M059J (cell line): ENCODE measurements around the gene NTM. TPM values are rescaled to one million over a fixed set of nuclear protein-coding genes. Genes with fewer than 3 reads are reported as not detected.
"Not testable (repeated sequence)": the region's sequence is repeated elsewhere in the genome, so short reads cannot be mapped to it uniquely, and the experiment has no call there.

ENCODE experiments used
- DNase-seq: peaks from one replicate; pipeline ENCODE4 v3.0.0-alpha.2; 2012; ENCODE audit warnings: low read depth
- total RNA-seq: library from RNA; depleted of rRNA; stranded (reverse); fragments of >200 nt; shearing (Covaris generic); gene quantifications from 2 replicates; pipeline ENCODE4 v1.2.3, GENCODE V29; 2014

The NTM gene
- total RNA-seq, 1 experiment from 2014 or later: 1.5 TPM

GRCh38 chr11:131463649-131464425, 93.4 kb downstream of the NTM start:
- no peak for DNase-seq

- DNase-seq: no peak
Measured at GRCh38 chr11:131464461-131464860, 94.0 kb downstream of the NTM start.

- no peak for DNase-seq
Measured at GRCh38 chr11:131465039-131465438, 94.6 kb downstream of the NTM start.

GRCh38 chr11:131465746-131466145, 95.3 kb downstream of the NTM start:
- DNase-seq: no peak

- no peak for DNase-seq
Measured at GRCh38 chr11:131467645-131468394, 97.4 kb downstream of the NTM start.

- DNase-seq: no peak
Measured at GRCh38 chr11:131468565-131468964, 98.2 kb downstream of the NTM start.

- no peak for DNase-seq
Measured at GRCh38 chr11:131470216-131470925, 100.0 kb downstream of the NTM start.

- no peak for DNase-seq
Measured at GRCh38 chr11:131471976-131472375, 101.6 kb downstream of the NTM start.

GRCh38 chr11:131474947-131475346, 104.5 kb downstream of the NTM start:
- DNase-seq: no peak

- DNase-seq: no peak
Measured at GRCh38 chr11:131476266-131476665, 105.9 kb downstream of the NTM start.

- no peak for DNase-seq
Measured at GRCh38 chr11:131478341-131478740, 107.9 kb downstream of the NTM start.

GRCh38 chr11:131481303-131481702, 110.9 kb downstream of the NTM start:
- no peak for DNase-seq

- DNase-seq: no peak
Measured at GRCh38 chr11:131481971-131482370, 111.6 kb downstream of the NTM start.

GRCh38 chr11:131483453-131483852, 113.0 kb downstream of the NTM start:
- no peak for DNase-seq

GRCh38 chr11:131483877-131484276, 113.5 kb downstream of the NTM start:
- DNase-seq: no peak

GRCh38 chr11:131486100-131486499, 115.7 kb downstream of the NTM start:
- DNase-seq: no peak

GRCh38 chr11:131486937-131487635, 116.7 kb downstream of the NTM start:
- DNase-seq: no peak

- DNase-seq: no peak
Measured at GRCh38 chr11:131488238-131488637, 117.8 kb downstream of the NTM start.

- DNase-seq: no peak
Measured at GRCh38 chr11:131491503-131491902, 121.1 kb downstream of the NTM start.

- DNase-seq: no peak
Measured at GRCh38 chr11:131495423-131495822, 125.0 kb downstream of the NTM start.

- not testable (repeated sequence) for DNase-seq
Measured at GRCh38 chr11:131497686-131498085, 127.3 kb downstream of the NTM start.

- DNase-seq: no peak
Measured at GRCh38 chr11:131498631-131499160, 128.3 kb downstream of the NTM start.
